Transverse colon (tissue), 4 donors: Measurements from ENCODE around the gene LEMD1.

Experiments
- EP300 ChIP-seq: sonication (generic); formaldehyde crosslinking; IDR thresholded peaks from one replicate; pipeline ENCODE4 v1.6.1; 2017; ENCODE audit warnings: antibody characterized with exemption, low read depth
- POLR2A ChIP-seq: fragments of 450-650 bp; IDR thresholded peaks from one replicate; pipeline ENCODE4 v1.6.1; 2016; ENCODE audit warnings: antibody characterized with exemption, mild to moderate bottlenecking, moderate library complexity
- POLR2AphosphoS5 ChIP-seq, 3 donors: sonication (generic); formaldehyde crosslinking; IDR thresholded peaks; one replicate each; pipeline ENCODE4 v1.6.1; 2016; ENCODE audit warnings: antibody characterized with exemption in 3 of 3
- TF ChIP-seq, protein P1 (sequence below), 5 experiments: fragments of 200-600 bp in 3 of 5; fragments of 450-650 bp in 2 of 5; sonication (generic) in 3 of 5; IDR thresholded peaks; 1 replicate in 2 of 5; 2 replicates in 3 of 5; pipeline ENCODE4 v1.5.1; 2016 to 2017; ENCODE audit warnings: antibody characterized with exemption in 5 of 5, inconsistent platforms in 3 of 5, mild to moderate bottlenecking in 2 of 5, moderate library complexity in 1 of 5

- TF ChIP-seq, protein P1, sequence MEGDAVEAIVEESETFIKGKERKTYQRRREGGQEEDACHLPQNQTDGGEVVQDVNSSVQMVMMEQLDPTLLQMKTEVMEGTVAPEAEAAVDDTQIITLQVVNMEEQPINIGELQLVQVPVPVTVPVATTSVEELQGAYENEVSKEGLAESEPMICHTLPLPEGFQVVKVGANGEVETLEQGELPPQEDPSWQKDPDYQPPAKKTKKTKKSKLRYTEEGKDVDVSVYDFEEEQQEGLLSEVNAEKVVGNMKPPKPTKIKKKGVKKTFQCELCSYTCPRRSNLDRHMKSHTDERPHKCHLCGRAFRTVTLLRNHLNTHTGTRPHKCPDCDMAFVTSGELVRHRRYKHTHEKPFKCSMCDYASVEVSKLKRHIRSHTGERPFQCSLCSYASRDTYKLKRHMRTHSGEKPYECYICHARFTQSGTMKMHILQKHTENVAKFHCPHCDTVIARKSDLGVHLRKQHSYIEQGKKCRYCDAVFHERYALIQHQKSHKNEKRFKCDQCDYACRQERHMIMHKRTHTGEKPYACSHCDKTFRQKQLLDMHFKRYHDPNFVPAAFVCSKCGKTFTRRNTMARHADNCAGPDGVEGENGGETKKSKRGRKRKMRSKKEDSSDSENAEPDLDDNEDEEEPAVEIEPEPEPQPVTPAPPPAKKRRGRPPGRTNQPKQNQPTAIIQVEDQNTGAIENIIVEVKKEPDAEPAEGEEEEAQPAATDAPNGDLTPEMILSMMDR (IDR thresholded peaks at IDR 0.05): no peak
- TF ChIP-seq POLR2A (no peak), EP300 (no peak), POLR2AphosphoS5 (IDR thresholded peaks at IDR 0.05) (no peak)
Measured at GRCh38 chr1:205444300-205444930, 22.6 kb upstream of the LEMD1 start.
